GM19324 (cell line): ENCODE results near the gene MUC13.

Experiments used
- ATAC-seq: cut with Tn5 transposase; IDR thresholded peaks from one replicate; pipeline ENCODE4 v1.9.1; 2021; ENCODE audit warnings: mild to moderate bottlenecking, moderate library complexity; ENCODE audit not compliant: unreplicated experiment, low FRiP score

The MUC13 gene

GRCh38 chr3:124879337-124879680 is 55.2 kb downstream of the MUC13 start:
- ATAC-seq = no peak

DNA sequence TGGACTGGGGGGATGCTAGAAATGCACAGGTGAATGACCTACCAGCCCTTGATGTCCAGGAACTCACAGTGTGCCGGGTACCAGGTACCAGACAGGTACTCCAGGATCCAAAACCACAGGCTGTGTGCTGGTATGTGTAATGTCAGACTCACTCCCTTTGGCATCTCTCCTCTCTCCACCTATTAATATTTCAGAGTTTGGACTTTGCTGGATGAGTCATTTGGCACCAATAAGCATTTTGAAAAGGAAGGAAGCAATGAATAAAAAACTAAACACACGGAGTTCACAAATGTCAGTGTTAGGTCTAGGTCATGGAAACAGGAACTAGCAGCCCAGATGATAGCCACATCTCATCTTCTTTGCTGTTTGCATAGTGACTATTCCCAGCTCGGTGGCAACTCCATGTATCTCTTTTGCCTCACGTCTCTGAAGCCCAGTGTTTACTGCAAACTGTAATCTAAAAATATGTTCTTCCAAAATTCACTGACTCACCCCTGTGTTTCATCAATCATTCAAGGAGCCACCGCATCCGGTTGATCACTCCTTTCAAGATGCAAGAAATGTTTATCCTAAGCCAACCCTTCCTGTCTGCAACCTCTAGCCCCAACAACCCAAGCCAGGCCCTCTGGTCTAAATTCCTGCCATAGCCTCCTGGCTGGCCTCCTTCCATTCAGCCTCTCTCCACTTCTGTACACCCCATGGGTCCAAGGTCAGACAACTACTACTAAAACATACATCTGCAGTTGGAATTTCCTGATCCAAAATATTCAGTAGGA is 55.8 kb downstream of the MUC13 start:
- no peak for ATAC-seq

DNA sequence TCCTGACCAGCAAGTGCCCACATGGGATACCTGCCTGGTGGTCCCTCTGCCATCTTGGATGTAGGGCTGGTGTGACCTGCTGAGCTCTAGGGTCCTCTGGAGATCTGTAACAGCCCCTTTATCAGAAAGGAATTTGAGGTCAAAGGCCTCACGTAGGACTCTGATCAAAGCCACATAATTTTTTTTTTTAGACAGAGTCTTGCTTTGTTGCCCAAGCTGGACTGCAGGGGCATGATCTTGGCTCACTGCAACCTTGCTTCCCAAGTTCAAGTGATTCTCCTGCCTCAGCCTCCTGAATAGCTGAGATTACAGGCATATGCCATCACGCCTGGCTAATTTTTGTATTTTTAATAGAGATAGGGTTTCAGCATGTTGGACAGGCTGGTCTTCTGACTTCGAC is 56.9 kb downstream of the MUC13 start:
- ATAC-seq = no peak

DNA sequence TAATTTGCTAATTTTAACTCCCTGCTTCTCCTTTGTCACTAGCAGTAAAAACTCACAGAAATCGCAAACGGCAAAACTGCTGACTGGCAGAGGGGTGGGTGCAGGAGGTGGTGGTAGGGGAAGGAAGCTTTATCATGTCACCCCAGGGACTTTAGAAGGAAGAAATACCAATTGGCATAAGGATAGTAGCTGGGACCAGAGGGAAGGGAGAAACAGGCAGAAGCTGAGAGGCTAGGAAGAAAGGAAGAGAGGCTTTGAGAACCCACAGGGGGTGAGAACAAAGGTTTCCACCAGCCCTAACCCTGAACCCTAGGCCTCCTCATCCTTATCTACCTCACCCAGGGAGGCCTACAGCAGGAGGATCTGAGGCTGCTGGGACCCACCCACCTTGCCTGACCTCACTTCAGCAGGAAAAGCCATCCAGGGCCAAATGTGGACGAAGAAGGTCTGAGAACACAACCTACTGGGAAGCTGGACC is 58.1 kb downstream of the MUC13 start:
- no peak for ATAC-seq

GRCh38 chr3:124873226-124873625 is 61.3 kb downstream of the MUC13 start:
- no peak for ATAC-seq

DNA sequence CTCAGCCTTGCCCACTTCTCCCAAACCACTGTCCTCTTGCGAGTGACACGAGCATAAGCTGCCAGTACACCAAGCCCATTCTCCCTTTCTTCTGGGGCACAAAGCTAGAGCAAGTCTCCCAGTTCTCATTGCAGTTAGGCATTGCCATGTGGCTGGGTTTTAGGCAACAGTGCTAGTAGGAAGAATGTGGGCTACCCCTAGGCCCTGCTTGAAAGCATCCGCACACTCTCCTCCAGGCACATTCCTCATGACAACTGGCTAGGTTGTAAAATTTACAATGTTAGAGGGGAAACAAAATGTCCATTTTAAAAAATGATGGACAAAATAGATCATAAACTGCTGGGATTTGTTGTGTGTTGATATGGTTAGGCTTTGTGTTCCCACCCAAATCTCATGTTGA is 67.0 kb downstream of the MUC13 start:
- ATAC-seq = no peak

- ATAC-seq = no peak
Measured at GRCh38 chr3:124862006-124862405, 72.5 kb downstream of the MUC13 start.

DNA sequence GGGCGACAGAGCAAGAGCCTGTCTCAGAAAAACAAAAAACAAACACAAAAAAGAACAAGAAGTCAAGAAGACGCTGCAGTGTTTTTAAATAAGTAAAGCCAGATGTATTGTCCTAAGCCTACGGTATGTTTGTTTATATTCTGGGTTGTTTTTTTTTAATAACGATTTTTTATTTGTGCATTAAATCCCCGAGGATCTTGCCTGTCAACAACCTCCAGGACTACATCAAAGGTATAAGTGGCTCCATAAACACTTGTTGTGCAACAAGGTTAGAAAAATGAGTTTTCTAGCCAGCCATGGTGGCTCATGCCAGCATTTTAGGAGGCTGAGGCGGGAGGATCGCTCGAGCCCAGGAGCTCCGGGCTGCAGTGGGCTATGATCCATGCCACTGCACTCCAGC is 73.5 kb downstream of the MUC13 start:
- ATAC-seq = no peak

GRCh38 chr3:124860599-124860998 is 74.0 kb downstream of the MUC13 start:
- no peak for ATAC-seq

- no peak for ATAC-seq
Measured at GRCh38 chr3:124859025-124859424, 75.5 kb downstream of the MUC13 start.

DNA sequence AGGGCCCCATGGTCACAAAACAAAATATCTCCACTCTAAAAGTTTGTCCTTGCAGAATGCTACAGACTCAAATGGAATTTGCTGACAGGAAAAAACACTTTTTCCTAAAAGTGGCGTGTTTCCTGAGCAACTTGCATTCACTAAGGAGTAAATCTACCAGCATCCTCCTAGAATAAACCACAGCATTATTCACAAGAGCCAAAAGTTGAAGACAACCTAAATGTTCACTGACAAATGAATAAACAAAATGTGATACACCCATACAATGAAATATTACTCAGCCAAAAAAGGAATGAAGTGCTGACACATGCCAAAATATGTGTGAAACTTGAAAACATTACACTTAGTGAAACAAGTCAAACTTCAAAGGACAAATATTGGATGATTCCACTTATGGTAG is 76.3 kb downstream of the MUC13 start:
- no peak for ATAC-seq

- no peak for ATAC-seq
Measured at GRCh38 chr3:124856677-124857076, 77.9 kb downstream of the MUC13 start.
